Measurements from ENCODE around the gene ELOVL3. TPM values are rescaled to one million over a fixed set of nuclear protein-coding genes. Genes with fewer than 3 reads are reported as not detected.

ELOVL3 gene
- total RNA-seq (1 to 10 TPM in 1 of 2 donors, under 1 TPM in 1; 0.54 to 1.4 TPM), polyA plus RNA-seq (1 to 10 TPM in 1 of 2 donors, under 1 TPM in 1; 0.93 to 1.3 TPM)
- long read RNA-seq, donor 1: 0 reads
- long read RNA-seq, donor 2: 0 reads
- long read RNA-seq, donor 3: 0 reads
- long read RNA-seq, donor 4: 0 reads
- long read RNA-seq, donor 5: 0 reads

GRCh38 chr10:102225646-102226541, at the start of gene ELOVL3:
Gene ELOVL3, plus strand, starts transcription at chr10:102226299. Its CDS starts 250 bp downstream, at chr10:102226549.
- WGBS, 2 donors: 4 to 6% methylated on average over 47 of the region's 47 CpGs
- peak; percentile 95 to 98 (median 96) for DNase-seq
- peaks cover 0 to 31% (median 8%) of the 10 kb centered on the region in 3 donors for H3K27me3 ChIP-seq (ENCODE audit: control insufficient read depth in 3 of 3, insufficient read depth in 3 of 3, low read length in 2 of 3)
- H3K36me3 ChIP-seq (ENCODE audit: control insufficient read depth in 4 of 4, insufficient read depth in 4 of 4, low read length in 4 of 4): no peaks in the 10 kb centered on the region
- H3K4me3 ChIP-seq: no peak within 1 kb of the TSS
- H3K9me3 ChIP-seq (ENCODE audit: control insufficient read depth in 4 of 4, insufficient read depth in 3 of 4, low read length in 3 of 4): no peaks in the 10 kb centered on the region
- ATAC-seq (ENCODE audit: insufficient read depth, low FRiP score): peak; percentile 97
- H3K27ac ChIP-seq (ENCODE audit: low read depth in 1 of 2, low read length in 1 of 2): peak within 1 kb of the TSS; percentile 66 to 74
- H3K9ac ChIP-seq (ENCODE audit: insufficient read depth in 1 of 2, low read length in 2 of 2): peak within 1 kb of the TSS in 1 of 2 donors; percentile 36
- peaks cover 0 to 23% (median 9%) of the 10 kb centered on the region in 5 donors for H3K4me1 ChIP-seq (ENCODE audit: control insufficient read depth in 5 of 5, insufficient read depth in 5 of 5, low read length in 5 of 5)
- TF ChIP-seq, protein P1, sequence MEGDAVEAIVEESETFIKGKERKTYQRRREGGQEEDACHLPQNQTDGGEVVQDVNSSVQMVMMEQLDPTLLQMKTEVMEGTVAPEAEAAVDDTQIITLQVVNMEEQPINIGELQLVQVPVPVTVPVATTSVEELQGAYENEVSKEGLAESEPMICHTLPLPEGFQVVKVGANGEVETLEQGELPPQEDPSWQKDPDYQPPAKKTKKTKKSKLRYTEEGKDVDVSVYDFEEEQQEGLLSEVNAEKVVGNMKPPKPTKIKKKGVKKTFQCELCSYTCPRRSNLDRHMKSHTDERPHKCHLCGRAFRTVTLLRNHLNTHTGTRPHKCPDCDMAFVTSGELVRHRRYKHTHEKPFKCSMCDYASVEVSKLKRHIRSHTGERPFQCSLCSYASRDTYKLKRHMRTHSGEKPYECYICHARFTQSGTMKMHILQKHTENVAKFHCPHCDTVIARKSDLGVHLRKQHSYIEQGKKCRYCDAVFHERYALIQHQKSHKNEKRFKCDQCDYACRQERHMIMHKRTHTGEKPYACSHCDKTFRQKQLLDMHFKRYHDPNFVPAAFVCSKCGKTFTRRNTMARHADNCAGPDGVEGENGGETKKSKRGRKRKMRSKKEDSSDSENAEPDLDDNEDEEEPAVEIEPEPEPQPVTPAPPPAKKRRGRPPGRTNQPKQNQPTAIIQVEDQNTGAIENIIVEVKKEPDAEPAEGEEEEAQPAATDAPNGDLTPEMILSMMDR (IDR thresholded peaks at IDR 0.05; ENCODE audit: control extremely low read depth, extremely low read depth): no peak

DNA sequence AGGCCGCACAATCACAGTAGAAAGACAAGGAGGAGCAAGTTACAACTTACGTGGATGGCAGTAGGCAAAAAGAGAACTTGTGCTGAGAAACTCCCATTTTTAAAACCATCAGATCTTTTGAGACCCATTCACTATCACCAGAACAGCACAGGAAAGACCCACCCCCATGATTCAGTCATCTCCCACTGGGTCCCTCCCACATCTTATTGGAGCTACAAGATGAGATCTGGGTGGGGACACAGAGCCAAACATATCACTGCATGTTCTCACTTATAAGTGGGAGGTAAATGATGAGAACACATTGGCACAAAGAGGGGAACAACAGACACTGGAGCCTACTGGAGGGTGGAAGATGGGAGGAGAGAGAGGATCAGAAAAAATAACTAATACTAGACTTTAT, 41.5 kb upstream of the ELOVL3 start:
- WGBS, 2 donors: 87 to 93% methylated on average over 2 of the region's 2 CpGs
- no peak overlapping the region for H3K9ac ChIP-seq (ENCODE audit: insufficient read depth in 1 of 2, low read length in 2 of 2)
- H3K9me3 ChIP-seq (ENCODE audit: control insufficient read depth in 4 of 4, insufficient read depth in 3 of 4, low read length in 3 of 4): no peaks in the 10 kb centered on the region
- H3K4me3 ChIP-seq: no peak overlapping the region
- H3K27me3 ChIP-seq (ENCODE audit: control insufficient read depth in 3 of 3, insufficient read depth in 3 of 3, low read length in 2 of 3): no peaks in the 10 kb centered on the region
- DNase-seq (no peak), ATAC-seq (ENCODE audit: insufficient read depth, low FRiP score) (no peak)
- TF ChIP-seq, protein P1 (IDR thresholded peaks at IDR 0.05; ENCODE audit: control extremely low read depth, extremely low read depth): no peak
- H3K4me1 ChIP-seq (ENCODE audit: control insufficient read depth in 5 of 5, insufficient read depth in 5 of 5, low read length in 5 of 5): peaks cover 0 to 2% (median 0%) of the 10 kb centered on the region in 5 donors
- no peaks in the 10 kb centered on the region for H3K36me3 ChIP-seq (ENCODE audit: control insufficient read depth in 4 of 4, insufficient read depth in 4 of 4, low read length in 4 of 4)
- H3K27ac ChIP-seq (ENCODE audit: low read depth in 1 of 2, low read length in 1 of 2): no peak overlapping the region

GRCh38 chr10:102185272-102185671, 40.8 kb upstream of the ELOVL3 start:
- H3K4me3 ChIP-seq: no peak overlapping the region
- ATAC-seq (ENCODE audit: insufficient read depth, low FRiP score): no peak
- no peak overlapping the region for H3K27ac ChIP-seq (ENCODE audit: low read depth in 1 of 2, low read length in 1 of 2)
- WGBS, 2 donors: 73 to 78% methylated on average over 2 of the region's 2 CpGs
- H3K9me3 ChIP-seq (ENCODE audit: control insufficient read depth in 4 of 4, insufficient read depth in 3 of 4, low read length in 3 of 4): no peaks in the 10 kb centered on the region
- TF ChIP-seq, protein P1 (IDR thresholded peaks at IDR 0.05; ENCODE audit: control extremely low read depth, extremely low read depth): no peak
- DNase-seq: no peak
- peaks cover 0 to 2% (median 0%) of the 10 kb centered on the region in 5 donors for H3K4me1 ChIP-seq (ENCODE audit: control insufficient read depth in 5 of 5, insufficient read depth in 5 of 5, low read length in 5 of 5)
- no peaks in the 10 kb centered on the region for H3K36me3 ChIP-seq (ENCODE audit: control insufficient read depth in 4 of 4, insufficient read depth in 4 of 4, low read length in 4 of 4)
- H3K27me3 ChIP-seq (ENCODE audit: control insufficient read depth in 3 of 3, insufficient read depth in 3 of 3, low read length in 2 of 3): no peaks in the 10 kb centered on the region
- no peak overlapping the region for H3K9ac ChIP-seq (ENCODE audit: insufficient read depth in 1 of 2, low read length in 2 of 2)

Data from lung (tissue), 16 donors.